HG02970 (cell line): ENCODE measurements around the gene CNN2.
A peak's percentile ranks its signal among the peaks of the same experiment; 100 is the strongest.

Experiments
- ATAC-seq: cut with Tn5 transposase; IDR thresholded peaks from one replicate; pipeline ENCODE4 v1.9.1; 2021; ENCODE audit warnings: mild to moderate bottlenecking, moderate library complexity, moderate number of reproducible peaks; ENCODE audit not compliant: unreplicated experiment, low FRiP score

The CNN2 gene

GRCh38 chr19:1063030-1063908 is 36.9 kb downstream of the CNN2 start:
- ATAC-seq, result no peak

- ATAC-seq, result no peak
Measured at GRCh38 chr19:1063909-1064660, 37.7 kb downstream of the CNN2 start.

GRCh38 chr19:1064661-1065605 is 38.5 kb downstream of the CNN2 start:
- ATAC-seq, result no peak

- ATAC-seq, result no peak
Measured at GRCh38 chr19:1065606-1066109, 39.2 kb downstream of the CNN2 start.

- no peak for ATAC-seq
Measured at GRCh38 chr19:1066251-1066747, 39.9 kb downstream of the CNN2 start.

- peak; percentile 35 for ATAC-seq
Measured at GRCh38 chr19:1066748-1067340, 40.4 kb downstream of the CNN2 start, which contains the start of gene ARHGAP45. TSS of gene ARHGAP45 (plus strand) at chr19:1067167. CDS start at chr19:1067406, 239 bp downstream.

- peak; percentile 11 for ATAC-seq
Measured at GRCh38 chr19:1067341-1067957, 41.0 kb downstream of the CNN2 start.

- no peak for ATAC-seq
Measured at GRCh38 chr19:1068009-1069001, 41.9 kb downstream of the CNN2 start.

- no peak for ATAC-seq
Measured at GRCh38 chr19:1069009-1069779, 42.8 kb downstream of the CNN2 start.

- ATAC-seq, result no peak
Measured at GRCh38 chr19:1070576-1070930, 44.1 kb downstream of the CNN2 start.

- ATAC-seq, result no peak
Measured at GRCh38 chr19:1070931-1071791, 44.8 kb downstream of the CNN2 start.

- ATAC-seq, result no peak
Measured at GRCh38 chr19:1072371-1073015, 46.1 kb downstream of the CNN2 start.

- no peak for ATAC-seq
Measured at GRCh38 chr19:1073063-1073955, 46.9 kb downstream of the CNN2 start.

- ATAC-seq, result no peak
Measured at GRCh38 chr19:1073956-1074517, 47.6 kb downstream of the CNN2 start.
